ENCODE data around the gene TIAM2. TPM values are rescaled to one million over a fixed set of nuclear protein-coding genes. Genes with fewer than 3 reads are reported as not detected.

TIAM2 gene
- total and polyA plus RNA-seq, 4 donors: 1.6 to 19.9 (median 11.6) TPM

GRCh38 chr6:154998855-154999254 is 3.7 kb downstream of the TIAM2 start:
- Histone ChIP-seq H3K36me3 (ENCODE audit: control insufficient read depth in 1 of 2, insufficient read depth in 2 of 2, low read length in 1 of 2) (no peaks in the 10 kb centered on the region), H3K4me1 (ENCODE audit: control insufficient read depth in 1 of 2, insufficient read depth in 2 of 2, low read length in 2 of 2) (peaks cover 2 to 3% of the 10 kb centered on the region in 2 donors), H3K27me3 (ENCODE audit: control insufficient read depth in 1 of 2, insufficient read depth in 2 of 2, low read length in 1 of 2) (no peaks in the 10 kb centered on the region), H3K27ac (ENCODE audit: low read depth in 1 of 2, low read length in 2 of 2) (no peak overlapping the region), H3K9me3 (ENCODE audit: control insufficient read depth, low read length) (no peaks in the 10 kb centered on the region), H3K4me3 (ENCODE audit: low read length in 2 of 2) (no peak overlapping the region)
- DNase-seq (no peak), ATAC-seq (ENCODE audit: low FRiP score) (no peak)
- intact Hi-C loops (cut with DNase I): no loop called here
- WGBS, 2 donors: 93 to 99% methylated on average over 2 of the region's 2 CpGs

- peaks cover 0 to 3% of the 10 kb centered on the region in 2 donors for H3K4me1 ChIP-seq (ENCODE audit: control insufficient read depth in 1 of 2, insufficient read depth in 2 of 2, low read length in 2 of 2)
- no peaks in the 10 kb centered on the region for H3K27me3 ChIP-seq (ENCODE audit: control insufficient read depth in 1 of 2, insufficient read depth in 2 of 2, low read length in 1 of 2)
- no peak for DNase-seq
- no peaks in the 10 kb centered on the region for H3K36me3 ChIP-seq (ENCODE audit: control insufficient read depth in 1 of 2, insufficient read depth in 2 of 2, low read length in 1 of 2)
- no peaks in the 10 kb centered on the region for H3K9me3 ChIP-seq (ENCODE audit: control insufficient read depth, low read length)
- no peak overlapping the region for H3K4me3 ChIP-seq (ENCODE audit: low read length in 2 of 2)
- intact Hi-C loops (cut with DNase I): no loop called here
- no peak for ATAC-seq (ENCODE audit: low FRiP score)
- WGBS, 2 donors: 73 to 75% methylated on average over 5 of the region's 5 CpGs
- H3K27ac ChIP-seq (ENCODE audit: low read depth in 1 of 2, low read length in 2 of 2): no peak overlapping the region
Measured at GRCh38 chr6:155001482-155001881, 6.4 kb downstream of the TIAM2 start.

- H3K27ac ChIP-seq (ENCODE audit: low read depth in 1 of 2, low read length in 2 of 2): no peak overlapping the region
- intact Hi-C loops (cut with DNase I): no loop called here
- WGBS, 2 donors: 76 to 97% methylated on average over 4 of the region's 4 CpGs
- DNase-seq (no peak), ATAC-seq (ENCODE audit: low FRiP score) (no peak)
- H3K9me3 ChIP-seq (ENCODE audit: control insufficient read depth, low read length): no peaks in the 10 kb centered on the region
- H3K4me3 ChIP-seq (ENCODE audit: low read length in 2 of 2): no peak overlapping the region
- H3K4me1 ChIP-seq (ENCODE audit: control insufficient read depth in 1 of 2, insufficient read depth in 2 of 2, low read length in 2 of 2): peaks cover 0 to 3% of the 10 kb centered on the region in 2 donors
- no peaks in the 10 kb centered on the region for H3K27me3 ChIP-seq (ENCODE audit: control insufficient read depth in 1 of 2, insufficient read depth in 2 of 2, low read length in 1 of 2)
- H3K36me3 ChIP-seq (ENCODE audit: control insufficient read depth in 1 of 2, insufficient read depth in 2 of 2, low read length in 1 of 2): no peaks in the 10 kb centered on the region
Measured at GRCh38 chr6:155001934-155002333, 6.8 kb downstream of the TIAM2 start.

GRCh38 chr6:155003476-155003875 is 8.4 kb downstream of the TIAM2 start:
- intact Hi-C loops (cut with DNase I): no loop called here
- no peaks in the 10 kb centered on the region for H3K4me1 ChIP-seq (ENCODE audit: control insufficient read depth in 1 of 2, insufficient read depth in 2 of 2, low read length in 2 of 2)
- ATAC-seq (ENCODE audit: low FRiP score): no peak
- WGBS, 2 donors: 85 to 86% methylated on average over 7 of the region's 7 CpGs
- DNase-seq: no peak
- H3K4me3 ChIP-seq (ENCODE audit: low read length in 2 of 2): no peak overlapping the region
- no peak overlapping the region for H3K27ac ChIP-seq (ENCODE audit: low read depth in 1 of 2, low read length in 2 of 2)
- H3K9me3 ChIP-seq (ENCODE audit: control insufficient read depth, low read length): no peaks in the 10 kb centered on the region
- no peaks in the 10 kb centered on the region for H3K27me3 ChIP-seq (ENCODE audit: control insufficient read depth in 1 of 2, insufficient read depth in 2 of 2, low read length in 1 of 2)
- no peaks in the 10 kb centered on the region for H3K36me3 ChIP-seq (ENCODE audit: control insufficient read depth in 1 of 2, insufficient read depth in 2 of 2, low read length in 1 of 2)

GRCh38 chr6:155004017-155004416 is 8.9 kb downstream of the TIAM2 start:
- DNase-seq (no peak), ATAC-seq (ENCODE audit: low FRiP score) (no peak)
- 65 to 72% methylated on average over 3 of the region's 3 CpGs for WGBS, 2 donors
- no peak overlapping the region for H3K27ac ChIP-seq (ENCODE audit: low read depth in 1 of 2, low read length in 2 of 2)
- intact Hi-C loops (cut with DNase I): no loop called here
- H3K36me3 ChIP-seq (ENCODE audit: control insufficient read depth in 1 of 2, insufficient read depth in 2 of 2, low read length in 1 of 2): no peaks in the 10 kb centered on the region
- no peak overlapping the region for H3K4me3 ChIP-seq (ENCODE audit: low read length in 2 of 2)
- H3K27me3 ChIP-seq (ENCODE audit: control insufficient read depth in 1 of 2, insufficient read depth in 2 of 2, low read length in 1 of 2): no peaks in the 10 kb centered on the region
- H3K4me1 ChIP-seq (ENCODE audit: control insufficient read depth in 1 of 2, insufficient read depth in 2 of 2, low read length in 2 of 2): no peaks in the 10 kb centered on the region
- H3K9me3 ChIP-seq (ENCODE audit: control insufficient read depth, low read length): no peaks in the 10 kb centered on the region

- Histone ChIP-seq H3K4me1 (ENCODE audit: control insufficient read depth in 1 of 2, insufficient read depth in 2 of 2, low read length in 2 of 2) (no peaks in the 10 kb centered on the region), H3K4me3 (ENCODE audit: low read length in 2 of 2) (no peak overlapping the region), H3K27ac (ENCODE audit: low read depth in 1 of 2, low read length in 2 of 2) (no peak overlapping the region), H3K36me3 (ENCODE audit: control insufficient read depth in 1 of 2, insufficient read depth in 2 of 2, low read length in 1 of 2) (no peaks in the 10 kb centered on the region), H3K27me3 (ENCODE audit: control insufficient read depth in 1 of 2, insufficient read depth in 2 of 2, low read length in 1 of 2) (no peaks in the 10 kb centered on the region), H3K9me3 (ENCODE audit: control insufficient read depth, low read length) (no peaks in the 10 kb centered on the region)
- intact Hi-C loops (cut with DNase I): no loop called here
- DNase-seq: no peak
- WGBS, 2 donors: 94 to 95% methylated on average over 10 of the region's 10 CpGs
- ATAC-seq (ENCODE audit: low FRiP score): no peak
Measured at GRCh38 chr6:155004576-155005372, 9.7 kb downstream of the TIAM2 start.

GRCh38 chr6:155008625-155009024 is 13.5 kb downstream of the TIAM2 start:
- DNase-seq: no peak
- no peak for ATAC-seq (ENCODE audit: low FRiP score)
- 76 to 83% methylated on average over 3 of the region's 3 CpGs for WGBS, 2 donors

GRCh38 chr6:155010940-155011339 is 15.8 kb downstream of the TIAM2 start:
- WGBS, 2 donors: 76 to 86% methylated on average over 6 of the region's 6 CpGs
- no peak for ATAC-seq (ENCODE audit: low FRiP score)

More at GRCh38 chr6:155008625-155009024, 13.5 kb downstream of the TIAM2 start:
- Histone ChIP-seq H3K9me3 (ENCODE audit: control insufficient read depth, low read length) (no peaks in the 10 kb centered on the region), H3K4me1 (ENCODE audit: control insufficient read depth in 1 of 2, insufficient read depth in 2 of 2, low read length in 2 of 2) (no peaks in the 10 kb centered on the region), H3K27me3 (ENCODE audit: control insufficient read depth in 1 of 2, insufficient read depth in 2 of 2, low read length in 1 of 2) (no peaks in the 10 kb centered on the region), H3K27ac (ENCODE audit: low read depth in 1 of 2, low read length in 2 of 2) (no peak overlapping the region), H3K4me3 (ENCODE audit: low read length in 2 of 2) (no peak overlapping the region), H3K36me3 (ENCODE audit: control insufficient read depth in 1 of 2, insufficient read depth in 2 of 2, low read length in 1 of 2) (no peaks in the 10 kb centered on the region)
- intact Hi-C loops (cut with DNase I): no loop called here

GRCh38 chr6:155011809-155012291 is 16.7 kb downstream of the TIAM2 start:
- WGBS, 2 donors: 28 to 33% methylated on average over 5 of the region's 5 CpGs
- intact Hi-C loops (cut with DNase I): no loop called here
- peaks cover 2 to 6% of the 10 kb centered on the region in 2 donors for H3K4me1 ChIP-seq (ENCODE audit: control insufficient read depth in 1 of 2, insufficient read depth in 2 of 2, low read length in 2 of 2)
- no peaks in the 10 kb centered on the region for H3K27me3 ChIP-seq (ENCODE audit: control insufficient read depth in 1 of 2, insufficient read depth in 2 of 2, low read length in 1 of 2)
- H3K4me3 ChIP-seq (ENCODE audit: low read length in 2 of 2): no peak overlapping the region
- DNase-seq: no peak
- no peak for ATAC-seq (ENCODE audit: low FRiP score)
- no peaks in the 10 kb centered on the region for H3K9me3 ChIP-seq (ENCODE audit: control insufficient read depth, low read length)
- no peaks in the 10 kb centered on the region for H3K36me3 ChIP-seq (ENCODE audit: control insufficient read depth in 1 of 2, insufficient read depth in 2 of 2, low read length in 1 of 2)
- no peak overlapping the region for H3K27ac ChIP-seq (ENCODE audit: low read depth in 1 of 2, low read length in 2 of 2)

More at GRCh38 chr6:155010940-155011339, 15.8 kb downstream of the TIAM2 start:
- Histone ChIP-seq H3K9me3 (ENCODE audit: control insufficient read depth, low read length) (no peaks in the 10 kb centered on the region), H3K4me3 (ENCODE audit: low read length in 2 of 2) (no peak overlapping the region), H3K27ac (ENCODE audit: low read depth in 1 of 2, low read length in 2 of 2) (no peak overlapping the region), H3K27me3 (ENCODE audit: control insufficient read depth in 1 of 2, insufficient read depth in 2 of 2, low read length in 1 of 2) (no peaks in the 10 kb centered on the region), H3K4me1 (ENCODE audit: control insufficient read depth in 1 of 2, insufficient read depth in 2 of 2, low read length in 2 of 2) (peaks cover 1 to 6% of the 10 kb centered on the region in 2 donors), H3K36me3 (ENCODE audit: control insufficient read depth in 1 of 2, insufficient read depth in 2 of 2, low read length in 1 of 2) (no peaks in the 10 kb centered on the region)
- DNase-seq: no peak
- intact Hi-C loops (cut with DNase I): no loop called here

Measured in aorta (tissue), 5 donors.